Mucosa of stomach (tissue), 1 donor: Measurements from ENCODE around the gene CDCA4.

ENCODE experiments used
- H3K27me3 ChIP-seq: one replicate; pipeline ENCODE4 v1.7.0; 2013; ENCODE audit warnings: mild to moderate bottlenecking, low read length; ENCODE audit not compliant: control insufficient read depth, insufficient read depth
- H3K36me3 ChIP-seq: one replicate; pipeline ENCODE4 v1.7.0; 2013; ENCODE audit warnings: low read length; ENCODE audit not compliant: control insufficient read depth, insufficient read depth
- H3K4me1 ChIP-seq: one replicate; pipeline ENCODE4 v1.7.0; 2013; ENCODE audit warnings: mild to moderate bottlenecking, low read length; ENCODE audit not compliant: control insufficient read depth, insufficient read depth
- H3K4me3 ChIP-seq: one replicate; pipeline ENCODE4 v1.7.0; 2013; ENCODE audit warnings: low read length
- H3K9ac ChIP-seq: one replicate; pipeline ENCODE4 v1.7.0; 2013; ENCODE audit warnings: mild to moderate bottlenecking, low read length, moderate library complexity
- H3K9me3 ChIP-seq: one replicate; pipeline ENCODE4 v1.7.0; 2013; ENCODE audit warnings: mild to moderate bottlenecking, low read length, moderate library complexity; ENCODE audit not compliant: control insufficient read depth
- donor health status: Pancreatic carcinoma.

CDCA4 gene

GRCh38 chr14:104971447-104972240 lies 49.2 kb downstream of the CDCA4 start:
- peak overlapping the region; percentile 77 for H3K9ac ChIP-seq
- H3K27me3 ChIP-seq = peaks cover 33% of the 10 kb centered on the region
- H3K4me3 ChIP-seq = no peak overlapping the region
- H3K4me1 ChIP-seq = peaks cover 92% of the 10 kb centered on the region
- no peaks in the 10 kb centered on the region for H3K36me3 ChIP-seq
- H3K9me3 ChIP-seq = no peaks in the 10 kb centered on the region

DNA sequence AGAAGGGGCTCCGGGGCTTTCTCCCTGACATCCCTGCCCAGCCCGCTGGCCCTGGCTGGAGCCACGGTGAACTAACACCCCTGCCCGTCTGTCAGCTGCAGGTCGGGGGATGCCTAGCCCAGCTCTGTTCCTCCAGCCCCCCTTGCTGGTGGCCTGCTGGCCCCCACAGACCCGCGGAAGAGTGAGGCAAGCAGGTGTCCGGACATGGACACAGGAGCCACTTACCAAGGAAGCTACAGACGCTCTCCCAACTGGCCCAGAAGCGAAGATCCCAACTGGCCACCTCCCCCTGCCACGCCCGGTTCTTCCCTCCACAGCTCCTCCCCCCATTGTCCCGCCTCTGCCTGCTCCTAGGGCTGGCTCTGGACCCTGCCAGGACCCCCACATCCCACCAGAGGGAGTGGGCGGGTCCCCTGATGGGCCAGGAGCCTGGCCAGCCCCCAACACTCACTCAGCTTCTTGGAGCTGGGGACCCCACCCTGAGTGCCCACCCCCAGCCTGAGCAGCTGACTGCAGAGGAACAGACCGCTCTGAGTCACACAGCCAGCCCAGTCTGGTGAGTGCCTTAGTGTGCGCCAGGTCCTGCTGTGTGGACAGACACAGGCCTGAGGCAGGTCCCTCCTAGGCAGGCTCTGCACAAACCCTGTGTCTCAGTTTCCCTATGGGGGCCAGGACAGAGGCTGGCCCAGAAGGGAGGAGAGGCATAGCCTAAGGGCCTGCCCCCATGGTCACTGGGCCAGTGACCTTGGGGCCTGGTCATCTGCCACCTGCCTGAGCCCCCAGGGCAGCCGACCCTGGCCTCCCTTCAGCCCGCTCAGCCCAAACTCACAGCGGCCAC lies 50.4 kb downstream of the CDCA4 start:
- Histone ChIP-seq H3K36me3 (no peaks in the 10 kb centered on the region), H3K9me3 (no peaks in the 10 kb centered on the region), H3K27me3 (peaks cover 33% of the 10 kb centered on the region), H3K4me1 (peaks cover 86% of the 10 kb centered on the region), H3K4me3 (no peak overlapping the region), H3K9ac (no peak overlapping the region)

DNA sequence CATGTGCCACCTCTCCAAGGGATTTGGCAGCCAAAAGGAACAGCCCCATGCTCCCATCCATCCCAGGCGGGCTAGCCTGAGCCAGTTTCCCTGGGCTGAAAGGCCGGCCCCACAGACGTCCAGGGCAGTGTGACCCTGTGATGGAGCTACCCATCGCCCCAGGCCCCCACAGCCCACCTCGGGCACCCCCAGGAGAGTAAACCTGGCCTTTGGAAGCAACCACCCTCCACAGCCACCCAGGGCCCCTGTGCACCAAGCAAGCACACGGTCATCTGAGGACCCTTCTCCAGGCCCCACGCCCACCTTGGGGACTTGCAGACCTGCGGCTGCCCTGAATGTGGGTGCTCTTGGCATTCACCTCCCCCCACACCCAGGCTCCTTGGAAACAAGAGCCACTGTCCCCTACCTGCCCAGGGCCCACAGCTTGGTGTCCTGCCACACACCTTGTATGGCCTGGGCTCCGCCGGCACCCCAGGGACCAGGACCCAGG lies 51.1 kb downstream of the CDCA4 start:
- Histone ChIP-seq H3K36me3 (no peaks in the 10 kb centered on the region), H3K4me3 (no peak overlapping the region), H3K9ac (no peak overlapping the region), H3K4me1 (peaks cover 79% of the 10 kb centered on the region), H3K27me3 (peaks cover 27% of the 10 kb centered on the region), H3K9me3 (no peaks in the 10 kb centered on the region)

DNA sequence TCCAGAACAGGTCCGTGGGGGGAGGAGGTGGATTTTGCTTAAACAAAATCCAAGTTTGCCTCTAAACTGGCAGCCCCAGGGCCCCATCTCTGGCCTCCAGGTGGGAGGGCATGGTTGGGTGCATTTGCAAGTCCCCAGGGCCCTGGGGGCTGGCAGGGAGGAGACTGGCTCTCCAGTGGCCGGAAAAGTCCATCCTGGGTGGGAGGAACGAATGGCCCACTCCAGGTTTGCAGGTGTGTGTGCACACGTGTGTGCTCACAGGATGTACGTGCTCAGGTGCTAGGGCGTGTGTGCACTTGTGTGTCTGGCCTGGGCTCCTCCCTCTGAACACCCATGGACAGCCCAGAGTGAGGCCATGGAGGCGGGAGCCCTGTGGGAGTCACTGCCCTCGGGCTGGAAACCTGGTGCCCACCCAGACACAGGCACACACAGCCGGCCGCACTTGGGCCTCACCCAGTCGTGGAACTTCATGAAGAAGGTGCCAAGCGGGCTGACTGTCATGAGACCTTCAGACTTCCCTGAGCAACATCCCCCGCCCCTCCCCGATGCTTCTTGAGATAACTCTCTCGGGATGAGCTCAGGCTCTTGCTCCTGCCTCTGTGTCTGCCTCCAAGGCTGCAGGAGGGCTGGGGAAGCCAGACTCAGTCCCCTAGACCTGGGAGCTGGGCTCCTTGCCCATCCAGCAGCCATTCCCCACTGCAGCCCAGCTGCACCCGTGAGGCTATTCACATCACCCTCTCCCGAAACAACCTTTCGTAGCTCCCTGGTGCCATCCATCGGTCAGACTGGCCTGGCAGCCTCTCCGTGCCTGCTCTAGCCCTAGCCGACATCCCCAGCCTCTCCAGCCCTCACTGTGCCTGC lies 52.1 kb downstream of the CDCA4 start:
- H3K4me1 ChIP-seq = peaks cover 70% of the 10 kb centered on the region
- H3K27me3 ChIP-seq = peaks cover 23% of the 10 kb centered on the region
- H3K9ac ChIP-seq = peak overlapping the region; percentile 43
- peak overlapping the region; percentile 14 for H3K4me3 ChIP-seq
- H3K36me3 ChIP-seq = no peaks in the 10 kb centered on the region
- no peaks in the 10 kb centered on the region for H3K9me3 ChIP-seq

GRCh38 chr14:104968153-104968527 lies 52.7 kb downstream of the CDCA4 start:
- peaks cover 63% of the 10 kb centered on the region for H3K4me1 ChIP-seq
- no peaks in the 10 kb centered on the region for H3K36me3 ChIP-seq

DNA sequence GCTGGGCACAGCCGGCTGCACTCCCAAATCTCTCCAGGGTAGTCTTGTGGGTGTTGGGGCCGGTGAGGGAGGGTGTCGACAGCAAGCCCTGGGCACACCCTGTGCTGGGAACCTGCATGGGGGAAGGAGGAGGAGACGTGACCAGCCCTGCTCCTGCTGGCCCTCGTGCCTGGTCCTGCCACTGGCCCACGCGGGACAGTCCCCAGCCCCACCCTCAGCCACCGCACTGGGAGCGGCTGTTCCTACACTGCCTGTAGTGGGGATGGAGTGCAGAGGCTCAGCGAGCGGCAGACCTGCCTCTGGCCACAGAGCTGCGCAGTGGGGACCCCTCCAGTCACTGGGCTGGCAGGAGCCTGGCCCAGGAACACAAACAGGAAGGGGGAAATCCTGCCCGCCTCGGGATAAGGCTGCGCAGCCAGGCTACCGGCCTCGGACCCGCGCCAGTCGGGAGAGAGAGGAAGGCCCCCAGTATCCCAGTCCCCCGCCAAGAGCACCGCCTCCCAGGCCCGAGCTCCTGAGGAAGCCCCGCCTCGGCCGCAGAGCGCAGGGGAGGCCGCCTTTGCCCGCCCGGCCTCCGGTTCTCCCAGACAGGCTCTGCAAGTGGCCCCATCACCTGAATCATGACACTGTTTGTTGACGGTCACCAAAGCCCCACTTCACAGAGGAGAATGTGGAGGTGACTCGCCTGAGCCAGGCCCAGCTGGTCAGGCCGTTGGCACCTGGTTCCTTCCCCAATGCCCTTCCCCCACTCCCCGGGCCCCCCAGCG lies 53.3 kb downstream of the CDCA4 start:
- Histone ChIP-seq H3K9ac (peak overlapping the region; percentile 43), H3K4me3 (peak overlapping the region; percentile 14), H3K4me1 (peaks cover 58% of the 10 kb centered on the region)

More at GRCh38 chr14:104968153-104968527, 52.7 kb downstream of the CDCA4 start:
- Histone ChIP-seq H3K4me3 (peak overlapping the region; percentile 14), H3K9ac (peak overlapping the region; percentile 43), H3K27me3 (peaks cover 23% of the 10 kb centered on the region), H3K9me3 (no peaks in the 10 kb centered on the region)

GRCh38 chr14:104966981-104967385 lies 53.9 kb downstream of the CDCA4 start:
- Histone ChIP-seq H3K4me3 (peak overlapping the region; percentile 14), H3K4me1 (peaks cover 52% of the 10 kb centered on the region), H3K9me3 (no peaks in the 10 kb centered on the region), H3K27me3 (peaks cover 23% of the 10 kb centered on the region), H3K9ac (peak overlapping the region; percentile 39), H3K36me3 (no peaks in the 10 kb centered on the region)

More for the DNA sequence above, 53.3 kb downstream of the CDCA4 start:
- H3K9me3 ChIP-seq = no peaks in the 10 kb centered on the region
- H3K27me3 ChIP-seq = peaks cover 23% of the 10 kb centered on the region
- no peaks in the 10 kb centered on the region for H3K36me3 ChIP-seq

DNA sequence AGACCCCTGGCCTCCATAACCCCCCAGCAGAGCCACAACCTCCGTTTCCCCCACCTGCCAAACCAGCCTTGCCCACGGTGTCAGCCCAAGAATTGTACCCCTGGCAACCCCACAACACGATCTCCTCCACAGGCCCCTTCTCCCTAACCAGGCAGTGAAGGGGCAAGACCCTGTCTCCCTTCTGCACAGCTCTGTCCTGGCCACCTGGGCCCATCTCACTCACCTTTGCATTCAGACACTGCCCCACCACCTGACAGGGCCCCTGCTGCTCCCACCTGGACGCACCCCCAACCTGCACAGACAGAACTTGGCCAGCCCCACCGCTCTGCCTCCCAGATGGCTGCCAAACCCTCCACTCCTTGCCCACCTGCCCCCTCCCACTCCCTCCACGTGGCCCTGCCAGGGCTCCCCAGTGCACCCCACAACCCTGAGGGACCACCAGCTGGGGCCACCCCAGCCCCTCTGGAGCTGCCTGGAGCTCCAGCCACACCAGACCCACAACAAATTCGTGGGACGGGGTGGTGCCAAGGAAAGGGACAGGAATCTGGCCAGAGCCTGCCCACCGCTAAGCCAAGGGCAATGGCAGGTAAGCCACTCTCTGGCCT lies 54.5 kb downstream of the CDCA4 start:
- H3K4me1 ChIP-seq = peaks cover 46% of the 10 kb centered on the region
- H3K9me3 ChIP-seq = no peaks in the 10 kb centered on the region
- H3K27me3 ChIP-seq = peaks cover 23% of the 10 kb centered on the region
- peak overlapping the region; percentile 39 for H3K9ac ChIP-seq
- H3K36me3 ChIP-seq = no peaks in the 10 kb centered on the region
- H3K4me3 ChIP-seq = no peak overlapping the region

DNA sequence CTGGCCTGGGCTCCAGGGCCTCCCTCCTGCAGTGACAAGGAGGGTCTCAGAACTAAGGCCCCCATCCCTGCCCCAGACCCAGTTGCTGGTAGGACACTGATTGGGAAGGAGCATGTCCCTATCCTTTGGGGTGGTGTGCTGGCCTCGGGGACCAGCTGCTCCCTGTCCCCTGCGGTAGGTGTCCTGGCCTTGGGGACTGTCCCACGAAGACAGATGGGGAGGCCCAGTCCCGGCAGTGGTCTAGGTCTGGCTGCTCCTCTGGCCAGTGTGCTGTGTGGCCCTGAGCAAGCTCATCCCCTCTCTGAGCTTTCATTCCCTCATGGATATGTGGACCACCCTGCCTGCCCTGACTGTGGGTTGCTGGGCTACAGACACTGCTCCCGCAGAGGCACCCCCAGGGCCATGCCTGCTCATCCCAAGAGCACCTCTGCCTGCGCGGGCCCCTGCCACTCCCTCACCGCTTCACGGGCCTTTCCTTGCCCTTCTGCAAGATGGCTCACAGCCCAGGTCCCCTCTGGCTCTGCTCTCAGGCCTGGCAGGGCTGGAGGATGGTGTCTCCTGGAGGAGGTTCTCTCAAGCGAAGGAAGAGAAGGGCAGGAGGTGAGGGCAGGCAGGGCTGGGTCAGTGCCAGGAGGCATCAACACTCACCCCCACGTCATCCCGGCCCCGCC lies 55.2 kb downstream of the CDCA4 start:
- Histone ChIP-seq H3K4me1 (peaks cover 39% of the 10 kb centered on the region), H3K4me3 (no peak overlapping the region), H3K9me3 (no peaks in the 10 kb centered on the region), H3K9ac (no peak overlapping the region), H3K36me3 (no peaks in the 10 kb centered on the region), H3K27me3 (peaks cover 23% of the 10 kb centered on the region)

DNA sequence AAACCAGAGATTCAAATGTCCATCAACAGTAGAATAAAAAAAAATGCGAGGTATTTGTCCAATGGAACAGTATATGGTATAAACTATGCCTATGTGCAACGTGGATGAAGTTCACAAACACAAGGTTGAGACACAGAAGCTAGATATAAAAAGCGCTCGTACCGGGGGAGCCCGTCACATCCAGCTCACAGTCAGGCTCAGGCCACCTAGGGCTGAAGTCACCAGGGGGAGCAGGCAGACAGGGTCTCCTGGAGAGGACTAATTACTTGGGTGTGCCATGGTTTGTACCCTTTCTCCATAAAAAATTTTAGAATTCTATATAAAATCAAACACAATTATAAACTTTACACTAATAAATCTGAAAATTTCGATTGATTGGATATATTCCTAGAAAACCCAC lies 56.3 kb downstream of the CDCA4 start:
- Histone ChIP-seq H3K27me3 (peaks cover 23% of the 10 kb centered on the region), H3K9ac (no peak overlapping the region), H3K36me3 (no peaks in the 10 kb centered on the region), H3K9me3 (no peaks in the 10 kb centered on the region), H3K4me3 (no peak overlapping the region), H3K4me1 (peaks cover 32% of the 10 kb centered on the region)
